K562 (cell line): ENCODE results near the gene CPTP. TPM values are rescaled to one million over a fixed set of nuclear protein-coding genes. Genes with fewer than 3 reads are reported as not detected.

Experiments used
- BRF2 ChIP-seq: IDR thresholded peaks from 3 replicates; pipeline ENCODE4 v1.6.1; 2011; ENCODE audit warnings: borderline replicate concordance, mild to moderate bottlenecking; ENCODE audit not compliant: insufficient read length, insufficient read depth
- CBX8 ChIP-seq: fragments of 200-600 bp; sonication (generic); IDR thresholded peaks from 2 replicates; pipeline ENCODE4 v1.6.1; 2012; ENCODE audit warnings: borderline replicate concordance, mixed run types, low read depth, mild to moderate bottlenecking, moderate library complexity, mixed read lengths, low read length, control low read depth, inconsistent platforms; ENCODE audit not compliant: poor library complexity, severe bottlenecking; ENCODE audit errors: extremely low read depth
- CEBPG ChIP-seq, 3 experiments: fragments of 200-800 bp in 1 of 3; sonication (Bioruptor generic) in 1 of 3; sonication (generic) in 1 of 3; formaldehyde crosslinking in 1 of 3; IDR thresholded peaks in 2 of 3; conservative IDR thresholded peaks in 1 of 3; 2 replicates each; pipeline versions ENCODE4 v1.6.1 to v1.8.0; 2016 to 2022; ENCODE audit warnings: missing compliant biosample characterization in 2 of 3, missing genetic modification characterization in 2 of 3, mild to moderate bottlenecking in 1 of 3, missing genetic modification reagents in 1 of 3
- DIDO1 ChIP-seq: fragments of 450-650 bp; IDR thresholded peaks from 2 replicates; pipeline ENCODE4 v1.6.1; 2016; ENCODE audit warnings: low read depth, missing biosample characterization, missing genetic modification characterization
- ESRRA ChIP-seq: fragments of 450-650 bp; IDR thresholded peaks from 2 replicates; pipeline ENCODE4 v1.6.1; 2014; ENCODE audit warnings: low read depth, mild to moderate bottlenecking, moderate library complexity, borderline replicate concordance
- FOXA3 ChIP-seq, 2 experiments: fragments of 450-650 bp in 1 of 2; sonication (generic) in 1 of 2; formaldehyde crosslinking; IDR thresholded peaks in 1 of 2; conservative IDR thresholded peaks in 1 of 2; 2 replicates each; pipeline versions ENCODE4 v1.4.0 to v1.8.0; 2020 to 2022; ENCODE audit warnings: mild to moderate bottlenecking in 2 of 2, missing genetic modification reagents in 1 of 2
- FUS ChIP-seq: fragments of 200-400 bp; formaldehyde crosslinking; optimal IDR thresholded peaks from 2 replicates; pipeline ENCODE3; 2017; ENCODE audit warnings: low read depth, low read length
- MEIS2 ChIP-seq: fragments of 450-650 bp; IDR thresholded peaks from 2 replicates; pipeline ENCODE4 v1.6.1; 2014; ENCODE audit warnings: mild to moderate bottlenecking; ENCODE audit not compliant: partially characterized antibody
- MIER1 ChIP-seq: fragments of 450-650 bp; IDR thresholded peaks from 2 replicates; pipeline ENCODE4 v1.6.1; 2016; ENCODE audit warnings: antibody characterized with exemption, mild to moderate bottlenecking, low read depth
- NR4A1 ChIP-seq, 2 experiments: fragments of 250-450 bp in 1 of 2; fragments of 450-650 bp in 1 of 2; sonication (Bioruptor Pico) in 1 of 2; IDR thresholded peaks; 2 replicates each; pipeline versions ENCODE4 v1.4.0 to v1.6.1; 2016 to 2020; ENCODE audit warnings: mild to moderate bottlenecking in 2 of 2, missing compliant biosample characterization in 1 of 2, missing genetic modification characterization in 1 of 2, moderate library complexity in 1 of 2
- PHF20 ChIP-seq: fragments of 450-650 bp; IDR thresholded peaks from 2 replicates; pipeline ENCODE4 v1.6.1; 2018; ENCODE audit not compliant: partially characterized antibody
- PKNOX1 ChIP-seq: fragments of 450-650 bp; IDR thresholded peaks from 2 replicates; pipeline ENCODE4 v1.6.1; 2016
- RBM17 ChIP-seq: fragments of 200-400 bp; formaldehyde crosslinking; IDR thresholded peaks from 2 replicates; pipeline ENCODE4 v1.6.1; 2017; ENCODE audit warnings: low read depth, mild to moderate bottlenecking, low read length, borderline replicate concordance
- SP2 ChIP-seq: IDR thresholded peaks from 2 replicates; pipeline ENCODE4 v1.6.1; 2011; ENCODE audit warnings: mild to moderate bottlenecking, low read depth, low read length, moderate library complexity; ENCODE audit not compliant: poor library complexity, severe bottlenecking; ENCODE audit errors: extremely low read depth
- STAG1 ChIP-seq: sonication (generic); formaldehyde crosslinking; IDR thresholded peaks from 2 replicates; pipeline ENCODE4 v1.5.0; 2020; ENCODE audit warnings: missing genetic modification reagents, borderline replicate concordance
- TCF3 ChIP-seq: sonication (generic); formaldehyde crosslinking; IDR thresholded peaks from 2 replicates; pipeline ENCODE4 v1.4.0; 2020; ENCODE audit warnings: mild to moderate bottlenecking, missing genetic modification reagents
- ZBTB43 ChIP-seq: sonication (generic); formaldehyde crosslinking; IDR thresholded peaks from 2 replicates; pipeline ENCODE4 v1.8.0; 2023; ENCODE audit warnings: mild to moderate bottlenecking, missing genetic modification reagents
- ZNF583 ChIP-seq: fragments of 250-450 bp; sonication (Bioruptor Pico); IDR thresholded peaks from 2 replicates; pipeline ENCODE4 v1.4.0; 2020
- ZNF589 ChIP-seq: fragments of 200-800 bp; sonication (Bioruptor generic); IDR thresholded peaks from 2 replicates; pipeline ENCODE4 v1.6.1; 2016; ENCODE audit warnings: low read depth, missing genetic modification characterization, missing compliant biosample characterization
- ZNF668 ChIP-seq: fragments of 250-450 bp; sonication (Bioruptor Pico); IDR thresholded peaks from 2 replicates; pipeline ENCODE4 v1.8.0; 2022; ENCODE audit warnings: mild to moderate bottlenecking, inconsistent platforms
- polyA plus RNA-seq, 8 experiments: library from polyadenylated mRNA; depleted of rRNA in 4 of 8; stranded (reverse) in 5 of 8; unstranded in 3 of 8; fragments of >200 nt; fragmentation: Nextera tagmentation in 2 of 8; fragmentation: Illumina TruSeq in 1 of 8; extraction: Ambion mirVana in 2 of 8; extraction: Trizol in 1 of 8; gene quantifications; 2 replicates each; pipeline versions ENCODE4 v1.2.1 to v1.2.3, GENCODE V29; 2011 to 2014; ENCODE audit warnings: inconsistent platforms in 1 of 8, missing spikeins in 1 of 8
- total RNA-seq, 7 experiments: library from RNA; depleted of rRNA in 6 of 7; stranded (reverse); fragments of >200 nt in 6 of 7; fragmentation: Illumina TruSeq in 2 of 7; extraction: Trizol in 2 of 7; gene quantifications; 2 replicates each; pipeline versions ENCODE4 v1.2.1 to v1.2.3, GENCODE V29; 2011 to 2021; ENCODE audit warnings: low replicate concordance in 1 of 7
- TF ChIP-seq, protein P1 (sequence below): fragments of 450-650 bp; IDR thresholded peaks from 2 replicates; pipeline ENCODE4 v1.6.1; 2018; ENCODE audit warnings: mild to moderate bottlenecking, low read depth; ENCODE audit not compliant: partially characterized antibody

CPTP gene
- total and polyA plus RNA-seq, 9 of the 15 experiments (the other 6 are each of a cell fraction or from before 2014, with no cell fraction given): 0.11 to 25.8 (median 3.5) TPM

DNA sequence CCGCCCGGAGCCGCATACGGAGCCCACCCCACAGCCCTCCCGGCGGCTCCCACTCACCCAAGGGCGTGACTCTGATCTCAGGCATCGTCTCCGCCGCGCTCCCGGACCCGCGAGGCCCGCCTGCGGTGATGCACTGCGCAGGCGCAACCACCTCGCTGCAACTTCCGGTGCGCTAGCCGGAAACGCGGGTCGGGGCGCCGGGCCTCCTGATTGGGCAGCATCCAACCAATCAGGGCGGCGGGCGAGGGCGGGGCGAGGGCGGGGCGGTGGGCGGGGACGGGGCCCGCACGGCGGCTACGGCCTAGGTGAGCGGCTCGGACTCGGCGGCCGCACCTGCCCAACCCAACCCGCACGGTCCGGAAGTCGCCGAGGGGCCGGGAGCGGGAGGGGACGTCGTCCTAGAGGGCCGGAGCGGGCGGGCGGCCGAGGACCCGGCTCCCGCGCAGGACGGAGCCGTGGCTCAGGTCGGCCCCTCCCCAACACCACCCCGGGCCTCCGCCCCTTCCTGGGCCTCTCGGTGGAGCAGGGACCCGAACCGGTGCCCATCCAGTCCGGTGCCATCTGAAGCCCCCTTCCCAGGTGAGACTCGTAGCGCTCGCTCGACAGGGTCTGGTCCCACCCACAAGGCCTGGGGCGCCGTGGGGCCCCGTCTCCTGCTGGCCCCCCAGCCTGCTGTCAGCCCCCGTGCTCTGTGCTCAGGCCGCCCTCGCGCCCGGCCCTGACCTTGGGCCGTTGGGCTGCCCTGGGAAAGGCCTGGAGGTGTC is at the start of gene CPTP, which contains the start of gene INTS11 (continued):
- TF ChIP-seq RBM17: no peak
- no peak for TF ChIP-seq MIER1
- no peak for TF ChIP-seq NR4A1 (CRISPR knock-in tag; IDR thresholded peaks at IDR 0.05)
- no peak for TF ChIP-seq NR4A1 (tag; IDR thresholded peaks at IDR 0.05)
- peak; percentile 76; the same call in 1 of the 2 replicates for TF ChIP-seq ESRRA
- TF ChIP-seq CBX8: no peak
- no peak for TF ChIP-seq PKNOX1
- no peak for TF ChIP-seq BRF2
- TF ChIP-seq FUS: no peak
- no peak for TF ChIP-seq ZNF668 (CRISPR knock-in tag)
- TF ChIP-seq ZBTB43: no peak
- TF ChIP-seq ZNF583 (CRISPR knock-in tag): no peak
- TF ChIP-seq CEBPG (CRISPR knock-in tag; IDR thresholded peaks at IDR 0.05): no peak
- no peak for TF ChIP-seq CEBPG (tag; conservative IDR thresholded peaks at IDR 0.05 in 1 of 2, IDR thresholded peaks at IDR 0.05 in 1 of 2)
- peak; percentile 76 for TF ChIP-seq MEIS2
- peak; percentile 39 for TF ChIP-seq SP2
- no peak for TF ChIP-seq FOXA3 (CRISPR knock-in tag; conservative IDR thresholded peaks at IDR 0.05 in 1 of 2, IDR thresholded peaks at IDR 0.05 in 1 of 2)
- no peak for TF ChIP-seq TCF3 (CRISPR knock-in tag)
- TF ChIP-seq DIDO1 (tag): no peak
- TF ChIP-seq, protein P1, sequence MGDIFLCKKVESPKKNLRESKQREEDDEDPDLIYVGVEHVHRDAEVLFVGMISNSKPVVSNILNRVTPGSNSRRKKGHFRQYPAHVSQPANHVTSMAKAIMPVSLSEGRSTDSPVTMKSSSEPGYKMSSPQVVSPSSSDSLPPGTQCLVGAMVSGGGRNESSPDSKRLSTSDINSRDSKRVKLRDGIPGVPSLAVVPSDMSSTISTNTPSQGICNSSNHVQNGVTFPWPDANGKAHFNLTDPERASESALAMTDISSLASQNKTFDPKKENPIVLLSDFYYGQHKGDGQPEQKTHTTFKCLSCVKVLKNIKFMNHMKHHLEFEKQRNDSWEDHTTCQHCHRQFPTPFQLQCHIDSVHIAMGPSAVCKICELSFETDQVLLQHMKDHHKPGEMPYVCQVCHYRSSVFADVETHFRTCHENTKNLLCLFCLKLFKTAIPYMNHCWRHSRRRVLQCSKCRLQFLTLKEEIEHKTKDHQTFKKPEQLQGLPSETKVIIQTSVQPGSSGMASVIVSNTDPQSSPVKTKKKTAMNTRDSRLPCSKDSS: no peak
- TF ChIP-seq PHF20: peak; percentile 79
- TF ChIP-seq STAG1 (CRISPR knock-in tag): no peak
- no peak for TF ChIP-seq ZNF589
